ENCODE data around the gene TGFB1I1. TPM values are rescaled to one million over a fixed set of nuclear protein-coding genes. Genes with fewer than 3 reads are reported as not detected.

Gene TGFB1I1
- total RNA-seq, 1 donor from 2014 or later = 39.4 TPM

DNA sequence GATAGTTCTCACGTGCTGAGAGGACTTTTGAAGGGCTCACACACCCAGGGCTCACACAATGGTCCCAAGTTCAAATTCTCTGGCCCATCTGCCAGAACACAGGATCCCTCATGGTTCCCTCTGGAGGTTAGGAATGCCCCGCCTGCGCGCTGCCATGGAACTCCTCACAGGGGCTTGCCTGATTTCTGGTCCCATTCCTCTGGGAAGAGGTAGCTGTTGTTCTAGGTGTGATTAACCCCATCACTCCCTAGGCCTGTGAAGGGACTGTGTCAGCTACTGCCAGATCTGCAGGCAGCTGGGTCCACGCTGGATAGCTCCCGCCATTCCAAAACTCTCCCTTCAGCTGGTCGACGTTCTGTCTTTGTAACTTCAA lies 15.0 kb upstream of the TGFB1I1 start:
- Mint-ChIP-seq H3K27ac (no peak overlapping the region), H3K9me3 (no peaks in the 10 kb centered on the region), H3K4me3 (peak overlapping the region; percentile 13), H3K27me3 (ENCODE audit: low read depth) (no peaks in the 10 kb centered on the region), H3K4me1 (peaks cover 52% of the 10 kb centered on the region), H3K36me3 (no peaks in the 10 kb centered on the region)
- TF ChIP-seq, protein P1, sequence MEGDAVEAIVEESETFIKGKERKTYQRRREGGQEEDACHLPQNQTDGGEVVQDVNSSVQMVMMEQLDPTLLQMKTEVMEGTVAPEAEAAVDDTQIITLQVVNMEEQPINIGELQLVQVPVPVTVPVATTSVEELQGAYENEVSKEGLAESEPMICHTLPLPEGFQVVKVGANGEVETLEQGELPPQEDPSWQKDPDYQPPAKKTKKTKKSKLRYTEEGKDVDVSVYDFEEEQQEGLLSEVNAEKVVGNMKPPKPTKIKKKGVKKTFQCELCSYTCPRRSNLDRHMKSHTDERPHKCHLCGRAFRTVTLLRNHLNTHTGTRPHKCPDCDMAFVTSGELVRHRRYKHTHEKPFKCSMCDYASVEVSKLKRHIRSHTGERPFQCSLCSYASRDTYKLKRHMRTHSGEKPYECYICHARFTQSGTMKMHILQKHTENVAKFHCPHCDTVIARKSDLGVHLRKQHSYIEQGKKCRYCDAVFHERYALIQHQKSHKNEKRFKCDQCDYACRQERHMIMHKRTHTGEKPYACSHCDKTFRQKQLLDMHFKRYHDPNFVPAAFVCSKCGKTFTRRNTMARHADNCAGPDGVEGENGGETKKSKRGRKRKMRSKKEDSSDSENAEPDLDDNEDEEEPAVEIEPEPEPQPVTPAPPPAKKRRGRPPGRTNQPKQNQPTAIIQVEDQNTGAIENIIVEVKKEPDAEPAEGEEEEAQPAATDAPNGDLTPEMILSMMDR (IDR thresholded peaks at IDR 0.05; ENCODE audit: unreplicated experiment) = no peak
- DNase-seq (ENCODE audit: low spot score in 2 of 2, unreplicated experiment in 2 of 2) = no peak

DNA sequence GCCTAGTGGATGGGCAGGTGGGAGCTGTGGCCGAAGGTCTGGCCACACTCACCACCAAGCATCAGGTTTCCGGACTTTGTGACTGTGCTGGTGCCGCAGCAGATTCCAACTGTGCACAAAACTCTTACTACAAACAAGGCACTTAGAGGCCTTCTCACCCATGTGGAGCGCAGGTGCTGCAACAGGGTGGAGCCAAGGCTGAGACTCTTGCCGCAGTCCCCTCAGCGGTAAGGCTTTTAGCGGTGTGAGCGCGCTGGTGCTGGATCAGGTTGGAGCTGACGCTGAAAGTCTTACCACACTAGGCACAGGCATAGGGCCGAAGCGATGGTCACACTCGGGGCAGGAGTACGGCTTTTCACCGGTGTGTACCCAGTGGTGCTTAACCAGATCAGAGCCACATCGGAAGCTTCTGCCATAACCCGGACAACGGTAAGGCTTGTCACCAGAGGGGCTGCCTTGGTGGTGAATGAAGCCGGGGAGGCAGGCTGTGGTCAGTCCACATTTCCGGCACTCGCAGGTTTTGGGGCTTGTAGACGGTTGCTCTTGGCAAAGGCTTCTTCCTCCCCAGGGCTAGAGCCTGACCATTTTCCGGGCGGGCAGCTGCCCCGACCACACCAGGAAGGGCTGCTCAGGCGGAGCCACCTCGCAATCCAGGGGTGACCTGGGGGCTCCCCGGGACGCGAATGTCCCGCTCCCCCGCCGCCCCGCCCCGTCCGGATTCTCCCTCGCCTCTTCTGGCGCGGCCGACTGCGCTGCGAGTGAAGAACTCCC lies 13.7 kb upstream of the TGFB1I1 start:
- peak in 1 of 2 experiments; percentile 58 for DNase-seq (ENCODE audit: low spot score in 2 of 2, unreplicated experiment in 2 of 2)
- H3K27ac Mint-ChIP-seq = peak overlapping the region; percentile 98
- TF ChIP-seq, protein P1 (IDR thresholded peaks at IDR 0.05; ENCODE audit: unreplicated experiment) = no peak
- no peaks in the 10 kb centered on the region for H3K9me3 Mint-ChIP-seq
- peak overlapping the region; percentile 87 for H3K4me3 Mint-ChIP-seq
- H3K4me1 Mint-ChIP-seq = peaks cover 45% of the 10 kb centered on the region
- no peaks in the 10 kb centered on the region for H3K27me3 Mint-ChIP-seq (ENCODE audit: low read depth)
- peaks cover 4% of the 10 kb centered on the region for H3K36me3 Mint-ChIP-seq

DNA sequence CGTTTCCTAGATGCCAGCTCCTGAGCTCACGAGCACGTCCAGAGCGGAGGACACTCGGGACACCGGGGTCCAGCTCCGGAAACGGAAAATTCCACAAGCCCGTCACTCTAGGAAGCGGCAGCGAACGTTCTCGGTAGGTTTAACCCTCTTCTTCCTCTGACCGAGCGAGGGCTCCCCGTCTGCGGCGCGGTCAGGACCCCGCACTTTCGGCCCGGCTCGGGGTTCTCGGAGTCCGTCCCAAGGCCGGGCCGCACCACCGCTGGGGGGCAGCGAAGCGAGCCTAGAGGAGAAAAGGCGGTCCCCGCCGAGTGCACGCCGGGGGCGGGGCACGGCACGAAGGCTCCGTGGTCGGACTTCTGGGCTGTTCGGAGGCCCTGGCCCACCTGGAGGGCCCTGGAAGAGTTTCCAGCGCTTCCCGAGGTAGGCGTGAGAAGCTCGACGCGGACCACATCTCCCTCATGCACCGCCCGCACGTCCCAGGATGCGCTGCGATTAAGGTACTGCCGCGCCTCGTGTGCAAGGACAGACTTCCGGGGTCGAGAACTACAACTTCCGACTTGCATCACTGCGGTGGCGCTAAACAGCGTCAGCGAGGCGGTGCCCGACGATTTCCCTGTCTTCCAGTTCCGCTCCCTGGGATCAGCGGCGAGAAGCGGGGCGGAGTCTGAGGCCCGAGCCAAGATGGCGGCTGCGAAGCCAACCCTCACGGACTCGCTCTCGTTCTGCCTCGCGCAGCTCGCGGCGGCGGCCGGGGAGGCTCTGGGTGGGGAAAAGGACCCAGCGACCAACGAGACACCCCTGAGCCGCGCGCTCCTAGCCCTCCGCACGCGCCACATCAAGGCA lies 12.9 kb upstream of the TGFB1I1 start, which contains the start of gene ARMC5:
Gene ARMC5, plus strand, starts transcription at position 658 of the 843 bp plus-strand sequence. Its CDS starts 24 bp downstream, at position 682.
- DNase-seq (ENCODE audit: low spot score in 2 of 2, unreplicated experiment in 2 of 2) = peak; percentile 92 to 96
- no peaks in the 10 kb centered on the region for H3K9me3 Mint-ChIP-seq
- peaks cover 37% of the 10 kb centered on the region for H3K4me1 Mint-ChIP-seq
- no peaks in the 10 kb centered on the region for H3K27me3 Mint-ChIP-seq (ENCODE audit: low read depth)
- H3K36me3 Mint-ChIP-seq = peaks cover 9% of the 10 kb centered on the region
- TF ChIP-seq, protein P1 (IDR thresholded peaks at IDR 0.05; ENCODE audit: unreplicated experiment) = peak; percentile 44
- H3K4me3 Mint-ChIP-seq = peak within 1 kb of the TSS; percentile 87
- peak within 1 kb of the TSS; percentile 99 for H3K27ac Mint-ChIP-seq

DNA sequence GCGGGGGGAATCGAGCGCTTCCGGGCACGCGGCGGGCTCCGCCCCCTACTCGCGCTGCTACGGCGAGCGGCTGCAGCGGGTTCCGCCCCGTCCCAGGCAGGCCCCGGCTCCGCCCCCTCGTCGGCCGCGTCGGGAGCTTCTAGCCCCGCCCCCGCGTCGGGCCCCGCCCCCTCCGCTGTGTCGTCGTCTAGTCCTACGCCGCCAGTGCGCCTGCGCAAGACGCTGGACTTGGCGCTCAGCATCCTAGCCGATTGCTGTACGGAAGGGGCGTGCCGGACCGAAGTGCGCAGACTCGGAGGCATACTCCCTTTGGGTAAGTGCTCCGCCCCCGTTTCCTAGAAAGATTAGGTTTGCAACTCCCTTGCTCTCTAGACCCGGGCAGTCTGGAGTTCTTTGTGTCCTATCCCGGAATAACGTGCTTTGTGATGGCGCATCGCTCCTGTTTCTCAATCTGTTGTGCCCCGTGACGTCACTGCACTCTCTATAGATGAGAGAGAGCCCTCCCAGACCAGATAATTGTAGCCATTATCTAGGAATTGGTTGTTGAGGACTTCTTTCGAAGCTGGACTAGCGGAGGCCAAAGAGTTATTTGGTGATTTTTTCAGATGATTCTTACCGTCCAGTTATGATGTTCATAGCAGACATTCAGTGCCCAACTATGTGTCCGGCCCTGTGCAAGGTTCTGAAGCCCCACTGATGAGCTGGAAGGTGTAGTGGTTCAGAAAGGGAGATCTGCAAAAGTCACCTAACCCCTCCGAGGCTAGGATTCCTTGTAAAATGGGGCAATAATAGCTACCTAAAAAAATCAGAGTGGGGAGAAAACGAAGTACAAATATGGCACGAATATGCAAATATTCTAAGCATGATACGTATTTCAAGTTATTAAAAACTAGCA lies 12.0 kb upstream of the TGFB1I1 start:
- peak; percentile 100 for DNase-seq (ENCODE audit: low spot score in 2 of 2, unreplicated experiment in 2 of 2)
- TF ChIP-seq, protein P1 (IDR thresholded peaks at IDR 0.05; ENCODE audit: unreplicated experiment) = no peak
- Mint-ChIP-seq H3K4me1 (peaks cover 36% of the 10 kb centered on the region), H3K4me3 (peak overlapping the region; percentile 87), H3K36me3 (peaks cover 11% of the 10 kb centered on the region), H3K9me3 (no peaks in the 10 kb centered on the region), H3K27me3 (ENCODE audit: low read depth) (no peaks in the 10 kb centered on the region), H3K27ac (peak overlapping the region; percentile 99)

DNA sequence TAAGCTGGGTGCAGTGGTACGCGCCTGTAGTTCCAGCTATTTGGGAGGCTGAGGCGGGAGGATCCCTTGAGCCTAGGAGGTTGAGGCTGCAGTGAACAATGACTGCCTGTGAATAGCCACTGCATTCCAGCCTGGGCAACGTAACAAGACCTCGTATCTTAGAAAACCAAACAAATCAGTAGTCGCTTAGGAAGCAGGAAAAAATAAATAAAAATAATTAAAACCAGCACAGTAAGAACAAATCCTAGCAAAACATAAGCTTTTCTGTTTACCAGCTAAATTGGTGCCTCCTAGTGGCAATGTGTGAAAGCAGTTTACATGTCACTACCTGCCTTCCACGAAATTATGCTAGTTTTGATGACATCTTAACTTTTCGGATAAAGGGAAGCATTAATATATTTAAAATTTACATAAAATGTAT lies 11.4 kb upstream of the TGFB1I1 start:
- TF ChIP-seq, protein P1 (IDR thresholded peaks at IDR 0.05; ENCODE audit: unreplicated experiment) = peak; percentile 65
- H3K27ac Mint-ChIP-seq = peak overlapping the region; percentile 98
- H3K4me1 Mint-ChIP-seq = peaks cover 31% of the 10 kb centered on the region
- peaks cover 16% of the 10 kb centered on the region for H3K36me3 Mint-ChIP-seq
- peak overlapping the region; percentile 87 for H3K4me3 Mint-ChIP-seq
- no peaks in the 10 kb centered on the region for H3K9me3 Mint-ChIP-seq
- H3K27me3 Mint-ChIP-seq (ENCODE audit: low read depth) = no peaks in the 10 kb centered on the region
- DNase-seq (ENCODE audit: low spot score in 2 of 2, unreplicated experiment in 2 of 2) = no peak
